ENCODE measurements around the gene FLRT2.

Gene FLRT2

DNA sequence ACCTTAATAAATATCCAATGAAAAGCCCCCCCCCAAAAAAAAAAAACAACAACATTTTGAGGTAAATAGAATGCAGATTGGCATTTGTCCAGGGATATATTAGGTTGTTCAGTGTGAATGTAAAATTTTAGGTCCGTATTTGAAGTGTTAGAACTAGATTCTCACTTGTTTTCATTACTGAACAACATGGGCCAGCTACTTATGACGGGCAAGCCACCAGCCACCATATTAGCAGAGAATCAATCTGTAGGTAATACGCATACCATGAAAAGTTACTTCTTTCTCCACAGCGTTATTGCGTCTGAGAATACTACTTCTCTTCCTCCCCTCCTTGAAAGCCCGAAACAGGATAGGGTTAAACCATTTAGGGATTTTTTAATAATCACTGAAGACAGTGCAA, 5.4 kb downstream of the FLRT2 start:
- no peak overlapping the region for H3K9ac ChIP-seq (ENCODE audit: low read length in 5 of 5)
- H3K4me1 ChIP-seq (ENCODE audit: control insufficient read depth in 5 of 5, insufficient read depth in 5 of 5, low read length in 5 of 5) = peaks cover 8 to 58% (median 53%) of the 10 kb centered on the region in 5 donors
- peaks cover 0 to 19% (median 4%) of the 10 kb centered on the region in 5 donors for H3K27me3 ChIP-seq (ENCODE audit: control insufficient read depth in 5 of 5, insufficient read depth in 4 of 5, low read length in 5 of 5)
- peak overlapping the region in 4 of 5 donors; percentile 70 to 86 (median 80) for H3K4me3 ChIP-seq (ENCODE audit: low read depth in 1 of 5, low read length in 5 of 5)
- H3K36me3 ChIP-seq (ENCODE audit: control insufficient read depth in 5 of 5, insufficient read depth in 5 of 5, low read length in 5 of 5) = no peaks in the 10 kb centered on the region
- H3K27ac ChIP-seq (ENCODE audit: low read depth, low read length) = peak overlapping the region; percentile 35
- no peaks in the 10 kb centered on the region for H3K9me3 ChIP-seq (ENCODE audit: control insufficient read depth in 5 of 5, low read length in 5 of 5)

- Histone ChIP-seq H3K27me3 (ENCODE audit: control insufficient read depth in 5 of 5, insufficient read depth in 4 of 5, low read length in 5 of 5) (peaks cover 0 to 16% (median 4%) of the 10 kb centered on the region in 5 donors), H3K9ac (ENCODE audit: low read length in 5 of 5) (peak overlapping the region in 2 of 5 donors; percentile 19 to 59), H3K27ac (ENCODE audit: low read depth, low read length) (peak overlapping the region; percentile 70), H3K9me3 (ENCODE audit: control insufficient read depth in 5 of 5, low read length in 5 of 5) (no peaks in the 10 kb centered on the region), H3K36me3 (ENCODE audit: control insufficient read depth in 5 of 5, insufficient read depth in 5 of 5, low read length in 5 of 5) (no peaks in the 10 kb centered on the region), H3K4me3 (ENCODE audit: low read depth in 1 of 5, low read length in 5 of 5) (peak overlapping the region in 3 of 5 donors; percentile 34 to 86 (median 83)), H3K4me1 (ENCODE audit: control insufficient read depth in 5 of 5, insufficient read depth in 5 of 5, low read length in 5 of 5) (peaks cover 8 to 49% (median 44%) of the 10 kb centered on the region in 5 donors)
These were observed 6.3 kb downstream of the FLRT2 start for GRCh38 chr14:85535991-85536832.

GRCh38 chr14:85536833-85537190, 6.9 kb downstream of the FLRT2 start:
- H3K27ac ChIP-seq (ENCODE audit: low read depth, low read length) = no peak overlapping the region
- no peak overlapping the region for H3K4me3 ChIP-seq (ENCODE audit: low read depth in 1 of 5, low read length in 5 of 5)

DNA sequence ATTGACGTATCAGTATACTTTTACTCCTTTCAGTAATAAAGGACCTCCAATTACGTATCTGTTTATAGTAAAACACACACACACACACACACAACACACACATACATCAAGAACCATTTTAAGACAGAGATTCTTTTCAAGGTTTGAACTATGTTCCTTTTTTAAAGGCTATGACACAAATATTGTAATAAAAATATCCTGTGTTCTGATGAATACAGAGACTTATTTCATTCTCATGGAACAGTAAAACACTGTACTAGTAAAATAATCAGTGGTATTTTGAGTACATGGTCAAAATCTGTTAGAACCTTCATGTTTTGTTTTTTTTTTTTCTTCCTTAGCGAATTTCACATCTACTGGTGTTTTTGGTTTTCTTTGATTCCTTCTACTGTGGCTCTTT, 7.6 kb downstream of the FLRT2 start:
- H3K36me3 ChIP-seq (ENCODE audit: control insufficient read depth in 5 of 5, insufficient read depth in 5 of 5, low read length in 5 of 5) = no peaks in the 10 kb centered on the region
- H3K4me1 ChIP-seq (ENCODE audit: control insufficient read depth in 5 of 5, insufficient read depth in 5 of 5, low read length in 5 of 5) = peaks cover 4 to 36% (median 31%) of the 10 kb centered on the region in 5 donors
- H3K9ac ChIP-seq (ENCODE audit: low read length in 5 of 5) = no peak overlapping the region
- H3K9me3 ChIP-seq (ENCODE audit: control insufficient read depth in 5 of 5, low read length in 5 of 5) = no peaks in the 10 kb centered on the region
- H3K4me3 ChIP-seq (ENCODE audit: low read depth in 1 of 5, low read length in 5 of 5) = no peak overlapping the region
- no peak overlapping the region for H3K27ac ChIP-seq (ENCODE audit: low read depth, low read length)
- H3K27me3 ChIP-seq (ENCODE audit: control insufficient read depth in 5 of 5, insufficient read depth in 4 of 5, low read length in 5 of 5) = peaks cover 0 to 10% (median 0%) of the 10 kb centered on the region in 5 donors

More at GRCh38 chr14:85536833-85537190, 6.9 kb downstream of the FLRT2 start:
- H3K27me3 ChIP-seq (ENCODE audit: control insufficient read depth in 5 of 5, insufficient read depth in 4 of 5, low read length in 5 of 5) = peaks cover 0 to 12% (median 0%) of the 10 kb centered on the region in 5 donors
- H3K9ac ChIP-seq (ENCODE audit: low read length in 5 of 5) = peak overlapping the region in 1 of 5 donors; percentile 4
- peaks cover 5 to 43% (median 38%) of the 10 kb centered on the region in 5 donors for H3K4me1 ChIP-seq (ENCODE audit: control insufficient read depth in 5 of 5, insufficient read depth in 5 of 5, low read length in 5 of 5)
- H3K9me3 ChIP-seq (ENCODE audit: control insufficient read depth in 5 of 5, low read length in 5 of 5) = no peaks in the 10 kb centered on the region
- no peaks in the 10 kb centered on the region for H3K36me3 ChIP-seq (ENCODE audit: control insufficient read depth in 5 of 5, insufficient read depth in 5 of 5, low read length in 5 of 5)

DNA sequence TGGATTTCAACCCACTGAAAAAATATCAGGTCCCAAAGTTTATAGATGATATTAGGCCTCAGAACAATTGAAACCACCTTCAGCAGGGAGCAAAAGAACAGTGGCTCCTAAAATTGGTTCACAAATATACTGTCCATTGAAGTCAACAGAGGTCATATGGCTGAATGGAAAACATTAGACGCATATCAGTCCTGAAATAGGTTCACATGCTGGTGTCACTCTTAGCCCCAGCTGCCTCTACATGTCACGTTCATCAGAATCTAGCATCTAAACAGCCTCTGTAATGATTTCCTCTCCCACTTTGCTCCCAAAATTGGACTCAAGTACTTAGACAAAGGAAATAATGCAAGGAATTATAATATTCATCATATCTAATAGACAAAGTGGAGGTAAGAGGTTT, 8.7 kb downstream of the FLRT2 start:
- Histone ChIP-seq H3K4me1 (ENCODE audit: control insufficient read depth in 5 of 5, insufficient read depth in 5 of 5, low read length in 5 of 5) (peaks cover 2 to 28% (median 22%) of the 10 kb centered on the region in 5 donors), H3K36me3 (ENCODE audit: control insufficient read depth in 5 of 5, insufficient read depth in 5 of 5, low read length in 5 of 5) (no peaks in the 10 kb centered on the region), H3K27me3 (ENCODE audit: control insufficient read depth in 5 of 5, insufficient read depth in 4 of 5, low read length in 5 of 5) (peaks cover 0 to 4% (median 0%) of the 10 kb centered on the region in 5 donors), H3K9me3 (ENCODE audit: control insufficient read depth in 5 of 5, low read length in 5 of 5) (no peaks in the 10 kb centered on the region), H3K27ac (ENCODE audit: low read depth, low read length) (no peak overlapping the region), H3K9ac (ENCODE audit: low read length in 5 of 5) (no peak overlapping the region), H3K4me3 (ENCODE audit: low read depth in 1 of 5, low read length in 5 of 5) (no peak overlapping the region)

- Histone ChIP-seq H3K36me3 (ENCODE audit: control insufficient read depth in 5 of 5, insufficient read depth in 5 of 5, low read length in 5 of 5) (peaks cover 0 to 4% (median 0%) of the 10 kb centered on the region in 5 donors), H3K27ac (ENCODE audit: low read depth, low read length) (no peak overlapping the region), H3K4me1 (ENCODE audit: control insufficient read depth in 5 of 5, insufficient read depth in 5 of 5, low read length in 5 of 5) (peaks cover 0 to 21% (median 14%) of the 10 kb centered on the region in 5 donors), H3K9me3 (ENCODE audit: control insufficient read depth in 5 of 5, low read length in 5 of 5) (no peaks in the 10 kb centered on the region), H3K27me3 (ENCODE audit: control insufficient read depth in 5 of 5, insufficient read depth in 4 of 5, low read length in 5 of 5) (no peaks in the 10 kb centered on the region), H3K4me3 (ENCODE audit: low read depth in 1 of 5, low read length in 5 of 5) (no peak overlapping the region), H3K9ac (ENCODE audit: low read length in 5 of 5) (no peak overlapping the region)
These were observed 9.6 kb downstream of the FLRT2 start for GRCh38 chr14:85539510-85539909.

DNA sequence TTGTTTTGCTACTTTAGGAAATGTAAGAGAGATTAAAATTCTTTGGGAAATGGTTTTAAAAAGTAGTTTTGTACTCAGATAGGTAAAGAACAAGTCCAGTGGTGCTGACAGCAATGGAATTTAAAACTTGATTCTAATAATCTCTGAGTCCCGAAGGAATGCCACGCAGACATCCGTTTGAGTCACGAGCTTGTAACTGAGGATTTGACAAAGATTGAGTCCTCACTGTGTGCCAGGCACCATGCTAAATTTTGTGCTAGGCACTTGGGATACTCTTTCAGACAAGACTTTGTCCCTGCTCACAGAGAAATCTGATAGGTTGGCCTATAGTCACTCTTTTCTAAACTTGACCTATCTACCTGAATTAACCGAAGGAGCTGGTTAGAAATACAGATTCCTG, 12.7 kb downstream of the FLRT2 start:
- H3K27ac ChIP-seq (ENCODE audit: low read depth, low read length) = no peak overlapping the region
- H3K4me1 ChIP-seq (ENCODE audit: control insufficient read depth in 5 of 5, insufficient read depth in 5 of 5, low read length in 5 of 5) = no peaks in the 10 kb centered on the region
- H3K4me3 ChIP-seq (ENCODE audit: low read depth in 1 of 5, low read length in 5 of 5) = no peak overlapping the region
- no peaks in the 10 kb centered on the region for H3K9me3 ChIP-seq (ENCODE audit: control insufficient read depth in 5 of 5, low read length in 5 of 5)
- peaks cover 0 to 12% (median 0%) of the 10 kb centered on the region in 5 donors for H3K36me3 ChIP-seq (ENCODE audit: control insufficient read depth in 5 of 5, insufficient read depth in 5 of 5, low read length in 5 of 5)
- H3K27me3 ChIP-seq (ENCODE audit: control insufficient read depth in 5 of 5, insufficient read depth in 4 of 5, low read length in 5 of 5) = no peaks in the 10 kb centered on the region
- no peak overlapping the region for H3K9ac ChIP-seq (ENCODE audit: low read length in 5 of 5)

GRCh38 chr14:85545738-85546137, 15.8 kb downstream of the FLRT2 start:
- Histone ChIP-seq H3K27ac (ENCODE audit: low read depth, low read length) (no peak overlapping the region), H3K9me3 (ENCODE audit: control insufficient read depth in 5 of 5, low read length in 5 of 5) (no peaks in the 10 kb centered on the region), H3K4me3 (ENCODE audit: low read depth in 1 of 5, low read length in 5 of 5) (no peak overlapping the region), H3K27me3 (ENCODE audit: control insufficient read depth in 5 of 5, insufficient read depth in 4 of 5, low read length in 5 of 5) (no peaks in the 10 kb centered on the region), H3K36me3 (ENCODE audit: control insufficient read depth in 5 of 5, insufficient read depth in 5 of 5, low read length in 5 of 5) (peaks cover 0 to 12% (median 7%) of the 10 kb centered on the region in 5 donors), H3K9ac (ENCODE audit: low read length in 5 of 5) (no peak overlapping the region), H3K4me1 (ENCODE audit: control insufficient read depth in 5 of 5, insufficient read depth in 5 of 5, low read length in 5 of 5) (no peaks in the 10 kb centered on the region)

DNA sequence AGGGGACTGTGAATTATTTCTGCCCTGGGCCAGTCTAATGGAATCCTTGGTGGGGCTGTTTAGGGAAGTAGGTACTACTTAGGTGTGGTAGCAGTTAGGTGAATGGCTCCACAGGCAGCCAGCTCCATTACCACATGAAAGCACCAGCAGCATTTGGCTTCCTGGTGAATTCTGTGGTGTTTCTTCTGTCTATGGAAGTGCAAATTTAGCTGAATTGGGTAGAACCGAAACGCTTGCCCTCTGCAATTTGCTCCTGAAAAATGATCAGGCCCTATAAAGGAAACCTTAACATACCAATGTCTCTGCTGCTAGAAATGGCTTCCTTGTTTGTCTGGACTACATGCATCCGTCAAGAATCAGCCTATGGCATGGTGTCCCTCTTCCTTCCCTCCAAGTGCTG, 16.4 kb downstream of the FLRT2 start:
- peaks cover 0 to 12% (median 7%) of the 10 kb centered on the region in 5 donors for H3K36me3 ChIP-seq (ENCODE audit: control insufficient read depth in 5 of 5, insufficient read depth in 5 of 5, low read length in 5 of 5)
- H3K27ac ChIP-seq (ENCODE audit: low read depth, low read length) = no peak overlapping the region
- no peaks in the 10 kb centered on the region for H3K9me3 ChIP-seq (ENCODE audit: control insufficient read depth in 5 of 5, low read length in 5 of 5)
- no peaks in the 10 kb centered on the region for H3K4me1 ChIP-seq (ENCODE audit: control insufficient read depth in 5 of 5, insufficient read depth in 5 of 5, low read length in 5 of 5)
- no peak overlapping the region for H3K4me3 ChIP-seq (ENCODE audit: low read depth in 1 of 5, low read length in 5 of 5)
- H3K27me3 ChIP-seq (ENCODE audit: control insufficient read depth in 5 of 5, insufficient read depth in 4 of 5, low read length in 5 of 5) = no peaks in the 10 kb centered on the region
- H3K9ac ChIP-seq (ENCODE audit: low read length in 5 of 5) = no peak overlapping the region

- Histone ChIP-seq H3K4me3 (ENCODE audit: low read depth in 1 of 5, low read length in 5 of 5) (no peak overlapping the region), H3K4me1 (ENCODE audit: control insufficient read depth in 5 of 5, insufficient read depth in 5 of 5, low read length in 5 of 5) (no peaks in the 10 kb centered on the region), H3K9me3 (ENCODE audit: control insufficient read depth in 5 of 5, low read length in 5 of 5) (no peaks in the 10 kb centered on the region), H3K9ac (ENCODE audit: low read length in 5 of 5) (no peak overlapping the region), H3K27ac (ENCODE audit: low read depth, low read length) (no peak overlapping the region), H3K36me3 (ENCODE audit: control insufficient read depth in 5 of 5, insufficient read depth in 5 of 5, low read length in 5 of 5) (peaks cover 0 to 9% (median 6%) of the 10 kb centered on the region in 5 donors), H3K27me3 (ENCODE audit: control insufficient read depth in 5 of 5, insufficient read depth in 4 of 5, low read length in 5 of 5) (no peaks in the 10 kb centered on the region)
These were observed 19.8 kb downstream of the FLRT2 start for GRCh38 chr14:85549697-85550096.
